H9 (cell line): ENCODE data around the gene LYST. TPM values are rescaled to one million over a fixed set of nuclear protein-coding genes. Genes with fewer than 3 reads are reported as not detected.
A peak's percentile ranks its signal among the peaks of the same experiment; 100 is the strongest.

Experiments
- DNase-seq: peaks from one replicate; pipeline ENCODE4 v3.0.0-alpha.2; 2017
- H2AFZ ChIP-seq: one replicate; pipeline ENCODE4 v1.6.1; 2013; ENCODE audit warnings: mild to moderate bottlenecking, low read length, control low read depth, moderate library complexity
- H2AK5ac ChIP-seq: 2 replicates; pipeline ENCODE4 v1.6.1; 2013; ENCODE audit warnings: low read length, control low read depth, mixed read lengths; ENCODE audit not compliant: insufficient read length
- H2BK120ac ChIP-seq: one replicate; pipeline ENCODE4 v1.6.1; 2013; ENCODE audit warnings: low read depth, mild to moderate bottlenecking, low read length, control low read depth, inconsistent platforms; ENCODE audit not compliant: poor library complexity, severe bottlenecking
- H2BK12ac ChIP-seq: 2 replicates; pipeline ENCODE4 v1.6.1; 2013; ENCODE audit warnings: low read length, control low read depth, mixed read lengths, low read depth; ENCODE audit not compliant: insufficient read length
- H2BK15ac ChIP-seq: 2 replicates; pipeline ENCODE4 v1.6.1; 2013; ENCODE audit warnings: low read depth, low read length, control low read depth
- H2BK20ac ChIP-seq: one replicate; pipeline ENCODE4 v1.6.1; 2013; ENCODE audit warnings: low read depth, mild to moderate bottlenecking, low read length, control low read depth, inconsistent platforms; ENCODE audit not compliant: poor library complexity, severe bottlenecking
- H2BK5ac ChIP-seq: 2 replicates; pipeline ENCODE4 v1.6.1; 2013; ENCODE audit warnings: low read length, control low read depth, mixed read lengths; ENCODE audit not compliant: insufficient read length
- H3K14ac ChIP-seq: 2 replicates; pipeline ENCODE4 v1.6.1; 2013; ENCODE audit warnings: low read length, control low read depth; ENCODE audit not compliant: insufficient read depth
- H3K18ac ChIP-seq: 2 replicates; pipeline ENCODE4 v1.6.1; 2013; ENCODE audit warnings: low read depth, mild to moderate bottlenecking, mixed read lengths, low read length, control low read depth; ENCODE audit not compliant: insufficient read length
- H3K23ac ChIP-seq: 2 replicates; pipeline ENCODE4 v1.6.1; 2013; ENCODE audit warnings: low read length, control low read depth, mixed read lengths, low read depth; ENCODE audit not compliant: insufficient read length
- H3K23me2 ChIP-seq: 2 replicates; pipeline ENCODE4 v1.6.1; 2013; ENCODE audit warnings: low read depth, mild to moderate bottlenecking, mixed read lengths, low read length, control low read depth; ENCODE audit not compliant: insufficient read length, poor library complexity, severe bottlenecking
- H3K27ac ChIP-seq: 2 replicates; pipeline ENCODE4 v1.5.1; 2013; ENCODE audit warnings: low read length, control low read depth, mixed read lengths, low read depth; ENCODE audit not compliant: insufficient read length
- H3K27me3 ChIP-seq: 2 replicates; pipeline ENCODE4 v1.6.1; 2013; ENCODE audit warnings: low read length, control low read depth, inconsistent platforms; ENCODE audit not compliant: insufficient read depth
- H3K4ac ChIP-seq: 2 replicates; pipeline ENCODE4 v1.6.1; 2013; ENCODE audit warnings: low read depth, mild to moderate bottlenecking, control low read depth, inconsistent platforms, low read length, moderate library complexity
- H3K4me1 ChIP-seq: 2 replicates; pipeline ENCODE4 v1.6.1; 2013; ENCODE audit warnings: low read length, control low read depth, inconsistent platforms; ENCODE audit not compliant: insufficient read depth
- H3K4me2 ChIP-seq: 2 replicates; pipeline ENCODE4 v1.6.1; 2013; ENCODE audit warnings: low read length, control low read depth, mixed read lengths; ENCODE audit not compliant: insufficient read length, insufficient read depth
- H3K56ac ChIP-seq: 2 replicates; pipeline ENCODE4 v1.6.1; 2013; ENCODE audit warnings: low read depth, mild to moderate bottlenecking, mixed read lengths, low read length, control low read depth; ENCODE audit not compliant: insufficient read length
- H3K79me1 ChIP-seq: 2 replicates; pipeline ENCODE4 v1.6.1; 2013; ENCODE audit warnings: low read depth, mild to moderate bottlenecking, moderate library complexity, low read length, control low read depth, inconsistent platforms; ENCODE audit not compliant: insufficient read depth, poor library complexity, severe bottlenecking
- H3K79me2 ChIP-seq: 2 replicates; pipeline ENCODE4 v1.6.1; 2013; ENCODE audit warnings: low read length, control low read depth, inconsistent platforms; ENCODE audit not compliant: insufficient read depth
- H3K9ac ChIP-seq: 2 replicates; pipeline ENCODE4 v1.6.1; 2013; ENCODE audit warnings: low read length, control low read depth, mixed read lengths; ENCODE audit not compliant: insufficient read length; ENCODE audit errors: extremely low read depth
- H3K9me3 ChIP-seq: one replicate; pipeline ENCODE4 v1.6.1; 2013; ENCODE audit warnings: low read depth, low read length, inconsistent platforms; ENCODE audit not compliant: control insufficient read depth
- H3T11ph ChIP-seq: one replicate; pipeline ENCODE4 v1.6.1; 2013; ENCODE audit warnings: mild to moderate bottlenecking, low read length, control low read depth, inconsistent platforms
- H4K20me1 ChIP-seq: one replicate; pipeline ENCODE4 v1.6.1; 2013; ENCODE audit not compliant: control insufficient read depth, insufficient read length, insufficient read depth
- H4K5ac ChIP-seq: 2 replicates; pipeline ENCODE4 v1.6.1; 2013; ENCODE audit warnings: low read depth, mild to moderate bottlenecking, mixed read lengths, low read length, control low read depth; ENCODE audit not compliant: insufficient read length
- H4K8ac ChIP-seq: replicated peaks from 2 replicates; pipeline ENCODE4 v1.6.1; 2013; ENCODE audit warnings: low read length, control low read depth, mixed read lengths, low read depth; ENCODE audit not compliant: insufficient read length
- H4K91ac ChIP-seq: 2 replicates; pipeline ENCODE4 v1.6.1; 2013; ENCODE audit warnings: low read depth, mild to moderate bottlenecking, moderate library complexity, mixed read lengths, low read length, control low read depth; ENCODE audit not compliant: insufficient read length
- H3K27ac Mint-ChIP-seq, 3 experiments: 2 replicates in 2 of 3; 3 replicates in 1 of 3; pipeline ENCODE4 v1.8.0; 2020 to 2021; ENCODE audit warnings: mixed read lengths in 3 of 3, mild to moderate bottlenecking in 1 of 3, moderate library complexity in 1 of 3
- H3K27me3 Mint-ChIP-seq: 2 replicates; pipeline ENCODE4 v1.8.0; 2021; ENCODE audit warnings: low read depth, mild to moderate bottlenecking, moderate library complexity, mixed read lengths
- H3K36me3 Mint-ChIP-seq, 3 experiments: 2 replicates in 2 of 3; 3 replicates in 1 of 3; pipeline ENCODE4 v1.8.0; 2020 to 2021; ENCODE audit warnings: low read depth in 3 of 3, mixed read lengths in 3 of 3; ENCODE audit not compliant: insufficient read depth in 1 of 3
- H3K4me1 Mint-ChIP-seq, 2 experiments: 2 replicates each; pipeline ENCODE4 v1.8.0; 2020; ENCODE audit warnings: mixed read lengths in 2 of 2
- H3K4me3 Mint-ChIP-seq, 2 experiments: 2 replicates in 1 of 2; 3 replicates in 1 of 2; pipeline ENCODE4 v1.8.0; 2020 to 2021; ENCODE audit warnings: mild to moderate bottlenecking in 2 of 2, mixed read lengths in 2 of 2, moderate library complexity in 1 of 2
- H3K9me3 Mint-ChIP-seq, 2 experiments: 2 replicates in 1 of 2; 3 replicates in 1 of 2; pipeline ENCODE4 v1.8.0; 2020; ENCODE audit warnings: mild to moderate bottlenecking in 2 of 2, mixed read lengths in 2 of 2, moderate library complexity in 1 of 2
- WGBS: extraction: QIAGEN DNeasy Blood & Tissue Kit; methylation state at CpG from one replicate; pipeline ENCODE4 v1.1.7; 2013; ENCODE audit warnings: missing lambda C conversion rate, low lambda C conversion rate, mixed read lengths; ENCODE audit not compliant: insufficient read length; ENCODE audit errors: extremely low coverage; 5-methylcytosine and 5-hydroxymethylcytosine counted together
- total RNA-seq: library from RNA; stranded (reverse); gene quantifications from 2 replicates; pipeline ENCODE4 v1.2.1, GENCODE V29; 2021
- TF ChIP-seq, protein P1 (sequence below): fragments of 200-600 bp; sonication (generic); conservative IDR thresholded peaks from 3 replicates; pipeline ENCODE4 v1.8.0; 2021; ENCODE audit warnings: antibody characterized with exemption, mild to moderate bottlenecking

The LYST gene
- total RNA-seq, 1 experiment from 2014 or later, result 0.13 TPM

DNA sequence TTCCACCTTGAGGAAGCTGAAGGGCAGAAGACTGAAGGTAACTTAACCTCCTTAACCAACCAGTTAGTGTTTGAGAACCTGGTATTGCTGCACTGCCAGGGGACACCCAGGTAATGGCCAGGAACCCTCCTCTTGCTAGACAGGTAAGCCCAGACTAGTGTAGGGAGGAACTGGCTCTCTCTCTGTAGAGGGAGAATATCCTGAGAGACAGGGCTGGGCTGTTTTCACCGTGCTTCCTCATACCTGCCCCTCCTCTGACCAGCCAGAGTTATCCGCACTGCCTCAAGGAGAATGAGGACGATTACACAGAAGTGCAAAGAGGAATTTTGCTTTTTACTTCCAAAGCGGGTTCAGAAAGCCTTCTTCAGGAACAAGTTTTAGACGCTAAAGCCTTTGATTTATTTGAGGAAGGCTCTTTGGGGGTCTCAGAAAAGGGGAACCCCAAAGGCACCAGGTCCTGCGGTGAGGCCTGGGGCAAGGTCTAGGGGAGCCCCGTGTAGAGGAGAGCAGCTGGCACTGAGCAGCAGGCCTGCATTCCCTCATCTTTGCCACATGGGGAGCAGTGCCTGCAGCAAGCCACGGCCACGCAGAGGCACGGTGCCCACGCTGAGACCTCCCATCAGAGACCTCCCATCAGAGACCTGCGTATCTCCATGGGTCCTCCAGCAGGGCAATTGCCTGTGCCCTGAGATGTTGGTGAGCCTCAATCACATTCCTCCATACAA, 230.6 kb downstream of the LYST start:
- Mint-ChIP-seq H3K4me1 (peaks cover 20 to 23% of the 10 kb centered on the region in 2 experiments), H3K9me3 (no peaks in the 10 kb centered on the region; a peak in 1 of 5 replicates), H3K27ac (no peak overlapping the region), H3K4me3 (no peak overlapping the region), H3K27me3 (no peaks in the 10 kb centered on the region), H3K36me3 (peaks cover 0 to 11% (median 3%) of the 10 kb centered on the region in 3 experiments; a peak in 5 of 7 replicates)
- Histone ChIP-seq H3K4me2 (no peak overlapping the region), H3K9ac (no peak overlapping the region), H3K27me3 (no peaks in the 10 kb centered on the region), H3K56ac (no peak overlapping the region), H3T11ph (no peak overlapping the region), H3K79me1 (peaks cover 6% of the 10 kb centered on the region), H2AFZ (no peak overlapping the region), H2AK5ac (no peak overlapping the region), H2BK15ac (no peak overlapping the region), H4K20me1 (no peaks in the 10 kb centered on the region), H4K5ac (no peak overlapping the region), H3K9me3 (no peaks in the 10 kb centered on the region), H4K91ac (no peak overlapping the region), H2BK12ac (no peak overlapping the region), H4K8ac (no peak overlapping the region), H2BK5ac (no peak overlapping the region), H3K14ac (no peak overlapping the region; the same call in 1 of the 2 replicates), H3K27ac (no peak overlapping the region), H3K4ac (no peak overlapping the region), H3K23ac (no peak overlapping the region), H2BK120ac (no peak overlapping the region), H2BK20ac (no peak overlapping the region), H3K18ac (no peak overlapping the region), H3K79me2 (peaks cover 8% of the 10 kb centered on the region; the same call in 1 of the 2 replicates), H3K4me1 (peaks cover 1% of the 10 kb centered on the region; the same call in 1 of the 2 replicates), H3K23me2 (no peaks in the 10 kb centered on the region)
- DNase-seq, result no peak
- WGBS, result no CpG with 5 or more reads among the region's 12 CpGs
- TF ChIP-seq, protein P1, sequence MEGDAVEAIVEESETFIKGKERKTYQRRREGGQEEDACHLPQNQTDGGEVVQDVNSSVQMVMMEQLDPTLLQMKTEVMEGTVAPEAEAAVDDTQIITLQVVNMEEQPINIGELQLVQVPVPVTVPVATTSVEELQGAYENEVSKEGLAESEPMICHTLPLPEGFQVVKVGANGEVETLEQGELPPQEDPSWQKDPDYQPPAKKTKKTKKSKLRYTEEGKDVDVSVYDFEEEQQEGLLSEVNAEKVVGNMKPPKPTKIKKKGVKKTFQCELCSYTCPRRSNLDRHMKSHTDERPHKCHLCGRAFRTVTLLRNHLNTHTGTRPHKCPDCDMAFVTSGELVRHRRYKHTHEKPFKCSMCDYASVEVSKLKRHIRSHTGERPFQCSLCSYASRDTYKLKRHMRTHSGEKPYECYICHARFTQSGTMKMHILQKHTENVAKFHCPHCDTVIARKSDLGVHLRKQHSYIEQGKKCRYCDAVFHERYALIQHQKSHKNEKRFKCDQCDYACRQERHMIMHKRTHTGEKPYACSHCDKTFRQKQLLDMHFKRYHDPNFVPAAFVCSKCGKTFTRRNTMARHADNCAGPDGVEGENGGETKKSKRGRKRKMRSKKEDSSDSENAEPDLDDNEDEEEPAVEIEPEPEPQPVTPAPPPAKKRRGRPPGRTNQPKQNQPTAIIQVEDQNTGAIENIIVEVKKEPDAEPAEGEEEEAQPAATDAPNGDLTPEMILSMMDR, result peak; percentile 37
